Sigmoid colon (tissue), 7 donors: Measurements from ENCODE around the gene NUP214. TPM values are rescaled to one million over a fixed set of nuclear protein-coding genes. Genes with fewer than 3 reads are reported as not detected.
"Not testable (repeated sequence)": the region's sequence is repeated elsewhere in the genome, so short reads cannot be mapped to it uniquely, and the experiment has no call there.

Experiments
- DNase-seq: peaks from one replicate; pipeline ENCODE4 v3.0.0-alpha.2; 2019
- H3K27ac ChIP-seq, 4 donors: fragments of 200-600 bp; sonication (generic); one replicate each; pipeline ENCODE4 v1.5.1; 2016 to 2019; ENCODE audit warnings: mild to moderate bottlenecking in 1 of 4
- H3K27me3 ChIP-seq, 3 donors: fragments of 200-600 bp; sonication (generic); one replicate each; pipeline ENCODE4 v1.5.1; 2019; ENCODE audit warnings: mild to moderate bottlenecking in 1 of 3
- H3K36me3 ChIP-seq, 4 donors: fragments of 200-600 bp; sonication (generic); one replicate each; pipeline ENCODE4 v1.5.1; 2016 to 2019
- H3K4me1 ChIP-seq, 4 donors: fragments of 200-600 bp; sonication (generic); one replicate each; pipeline ENCODE4 v1.5.1; 2017 to 2019
- H3K4me3 ChIP-seq, 4 donors: fragments of 200-600 bp; sonication (generic); one replicate each; pipeline ENCODE4 v1.5.1; 2017 to 2019; ENCODE audit warnings: mild to moderate bottlenecking in 2 of 4, moderate library complexity in 1 of 4
- H3K9me3 ChIP-seq, 4 donors: fragments of 200-600 bp in 3 of 4; sonication (generic) in 3 of 4; one replicate each; pipeline versions ENCODE4 v1.5.1 to v1.6.1; 2013 to 2019
- CTCF ChIP-seq, 4 experiments: fragments of 450-650 bp in 3 of 4; fragments of 200-600 bp in 1 of 4; IDR thresholded peaks; one replicate each; pipeline ENCODE4 v1.5.1; 2016 to 2019; ENCODE audit warnings: antibody characterized with exemption in 4 of 4, mild to moderate bottlenecking in 3 of 4, moderate library complexity in 2 of 4
- EP300 ChIP-seq, 4 donors: sonication (generic); formaldehyde crosslinking; IDR thresholded peaks; one replicate each; pipeline ENCODE4 v1.6.1; 2017; ENCODE audit warnings: antibody characterized with exemption in 4 of 4
- POLR2A ChIP-seq, 2 donors: fragments of 450-650 bp; IDR thresholded peaks; one replicate each; pipeline ENCODE4 v1.6.1; 2016; ENCODE audit warnings: antibody characterized with exemption in 2 of 2, mild to moderate bottlenecking in 2 of 2, moderate library complexity in 2 of 2
- POLR2AphosphoS5 ChIP-seq, 4 donors: sonication (generic); formaldehyde crosslinking; IDR thresholded peaks; one replicate each; pipeline ENCODE4 v1.6.1; 2017; ENCODE audit warnings: antibody characterized with exemption in 4 of 4
- WGBS, 2 donors: extraction: QIAGEN DNeasy Blood & Tissue Kit; methylation state at CpG; one replicate each; pipeline ENCODE4 v1.1.7; 2013; 5-methylcytosine and 5-hydroxymethylcytosine counted together
- intact Hi-C: fragments of 100-400 bp; cut with DNase I; formaldehyde crosslinking; loops from one replicate; pipeline ENCODE4 v1.15.1; 2023
- polyA plus RNA-seq, 3 donors: library from polyadenylated mRNA; stranded (reverse); fragments of 200-250 nt; gene quantifications; one replicate each; pipeline ENCODE4 v1.2.3, GENCODE V29; 2013
- total RNA-seq, 4 donors: library from RNA; depleted of rRNA; stranded (reverse); fragments of >200 nt; gene quantifications; one replicate each; pipeline ENCODE4 v1.1.0, GENCODE V29; 2016
- donor health status: healthy with polysubstance abuse.
- donor health status: Bipolar disorder and iron deficiency.
- donor health status: healthy.

Gene NUP214
- total and polyA plus RNA-seq, 7 donors: 9.2 to 87.5 (median 28.5) TPM

GRCh38 chr9:131111854-131112311, 13.5 kb upstream of the NUP214 start:
- 88 to 89% methylated on average over 24 to 25 of the region's 25 CpGs for WGBS, 2 donors
- intact Hi-C loops: no loop called here
- TF ChIP-seq EP300 (IDR thresholded peaks at IDR 0.05) (no peak), POLR2A (IDR thresholded peaks at IDR 0.05) (no peak), POLR2AphosphoS5 (IDR thresholded peaks at IDR 0.05) (no peak), CTCF (IDR thresholded peaks at IDR 0.05) (no peak)
- Histone ChIP-seq H3K27me3 (no peaks in the 10 kb centered on the region), H3K4me1 (no peaks in the 10 kb centered on the region), H3K27ac (peak overlapping the region in 1 of 4 donors; percentile 14), H3K4me3 (no peak overlapping the region), H3K36me3 (no peaks in the 10 kb centered on the region), H3K9me3 (no peaks in the 10 kb centered on the region)
- DNase-seq: no peak

GRCh38 chr9:131112374-131113154, 12.8 kb upstream of the NUP214 start:
- H3K36me3 ChIP-seq: no peaks in the 10 kb centered on the region
- no peak overlapping the region for H3K4me3 ChIP-seq
- intact Hi-C loops: no loop called here
- no peaks in the 10 kb centered on the region for H3K4me1 ChIP-seq
- peak overlapping the region in 1 of 4 donors; percentile 14 for H3K27ac ChIP-seq
- 85 to 90% methylated on average over 23 of the region's 23 CpGs for WGBS, 2 donors
- no peaks in the 10 kb centered on the region for H3K9me3 ChIP-seq
- no peaks in the 10 kb centered on the region for H3K27me3 ChIP-seq
- no peak for DNase-seq
- no peak for TF ChIP-seq CTCF (IDR thresholded peaks at IDR 0.05)
- TF ChIP-seq POLR2AphosphoS5 (IDR thresholded peaks at IDR 0.05): no peak
- TF ChIP-seq EP300 (IDR thresholded peaks at IDR 0.05): no peak
- TF ChIP-seq POLR2A (IDR thresholded peaks at IDR 0.05): no peak

- DNase-seq: no peak
- no peaks in the 10 kb centered on the region for H3K4me1 ChIP-seq
- TF ChIP-seq POLR2AphosphoS5 (IDR thresholded peaks at IDR 0.05): no peak
- H3K9me3 ChIP-seq: no peaks in the 10 kb centered on the region
- no peak overlapping the region for H3K27ac ChIP-seq
- no peak overlapping the region for H3K4me3 ChIP-seq
- intact Hi-C loops: no loop called here
- 83 to 87% methylated on average over 8 of the region's 8 CpGs for WGBS, 2 donors
- no peaks in the 10 kb centered on the region for H3K36me3 ChIP-seq
- no peaks in the 10 kb centered on the region for H3K27me3 ChIP-seq
Observed at GRCh38 chr9:131113655-131114054, 11.7 kb upstream of the NUP214 start.

- TF ChIP-seq POLR2A (IDR thresholded peaks at IDR 0.05) (no peak), CTCF (IDR thresholded peaks at IDR 0.05) (no peak), EP300 (IDR thresholded peaks at IDR 0.05) (no peak), POLR2AphosphoS5 (IDR thresholded peaks at IDR 0.05) (no peak)
- H3K9me3 ChIP-seq: no peaks in the 10 kb centered on the region
- WGBS, 2 donors: 79 to 89% methylated on average over 8 of the region's 8 CpGs
- DNase-seq: no peak
- H3K27me3 ChIP-seq: no peaks in the 10 kb centered on the region
- no peak overlapping the region for H3K4me3 ChIP-seq
- H3K27ac ChIP-seq: no peak overlapping the region
- intact Hi-C loops: no loop called here
- no peaks in the 10 kb centered on the region for H3K4me1 ChIP-seq
- no peaks in the 10 kb centered on the region for H3K36me3 ChIP-seq
Observed at GRCh38 chr9:131114084-131114535, 11.3 kb upstream of the NUP214 start.

GRCh38 chr9:131115360-131115742, 10.0 kb upstream of the NUP214 start:
- H3K9me3 ChIP-seq, H3K27me3 ChIP-seq, H3K4me3 ChIP-seq, intact Hi-C loops, H3K4me1 ChIP-seq, H3K36me3 ChIP-seq, H3K27ac ChIP-seq: not testable (repeated sequence)
- 91 to 94% methylated on average over 5 to 6 of the region's 6 CpGs for WGBS, 2 donors
- DNase-seq: peak; percentile 22
